OCI-M2 (cell line): ENCODE data around the gene ARHGAP23.
"Not testable (repeated sequence)": the region's sequence is repeated elsewhere in the genome, so short reads cannot be mapped to it uniquely, and the experiment has no call there.

Experiments
- DNase-seq: peaks from one replicate; lab custom pipeline; 2025; ENCODE audit not compliant: unreplicated experiment; lab: John Stamatoyannopoulos, UW

The ARHGAP23 gene

DNA sequence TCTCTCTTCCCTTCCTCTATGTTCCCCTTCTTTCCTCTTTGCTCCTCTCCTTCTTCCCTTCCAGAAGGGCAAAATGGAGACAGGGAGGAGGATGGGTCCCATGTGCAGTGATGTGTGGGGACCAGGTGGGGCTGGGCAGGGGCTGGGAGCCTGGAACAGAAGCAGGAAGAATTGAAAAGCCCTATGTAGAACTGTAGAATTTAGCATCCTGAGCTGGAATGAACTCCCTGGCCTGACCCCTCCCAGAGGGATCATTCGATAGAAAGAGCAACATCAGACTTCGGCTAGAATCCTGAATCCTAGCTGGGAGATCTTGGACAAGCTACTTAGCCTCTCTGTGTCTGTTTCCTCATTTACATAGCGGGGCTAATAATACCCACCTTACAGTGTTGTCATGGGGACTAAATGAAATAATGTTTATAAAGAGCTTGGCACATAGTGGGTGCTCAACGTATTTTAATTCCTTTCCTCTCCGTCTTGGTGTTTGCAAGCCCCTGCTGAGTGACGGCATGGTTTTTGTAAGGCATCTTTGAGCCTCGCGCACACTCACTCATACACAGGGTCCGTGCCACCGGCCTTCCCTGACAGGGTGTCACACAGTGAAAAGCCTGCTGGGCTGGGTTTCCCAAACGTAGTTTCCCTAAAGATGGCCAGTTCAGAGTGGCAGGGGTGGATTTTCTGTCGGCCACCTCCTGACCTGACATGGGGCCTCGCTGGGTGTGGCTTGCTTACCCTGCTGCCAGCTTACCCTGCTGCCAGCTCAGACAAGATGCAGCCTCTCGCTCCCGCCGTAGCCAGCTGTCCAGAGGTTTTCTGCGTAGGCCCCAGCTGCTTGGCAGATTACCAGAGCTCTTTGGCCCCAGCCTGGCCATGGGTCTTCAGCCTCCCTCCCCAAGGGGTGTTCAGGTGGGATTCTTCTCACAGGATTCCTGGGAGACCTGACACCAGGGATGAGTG lies 6.1 kb upstream of the ARHGAP23 start:
- DNase-seq = no peak

- DNase-seq = no peak
Measured at GRCh38 chr17:38424297-38424972, 3.8 kb upstream of the ARHGAP23 start.

- DNase-seq = no peak
Measured at GRCh38 chr17:38425031-38425430, 3.2 kb upstream of the ARHGAP23 start.

- DNase-seq = no peak
Measured at GRCh38 chr17:38425744-38426143, 2.5 kb upstream of the ARHGAP23 start.

DNA sequence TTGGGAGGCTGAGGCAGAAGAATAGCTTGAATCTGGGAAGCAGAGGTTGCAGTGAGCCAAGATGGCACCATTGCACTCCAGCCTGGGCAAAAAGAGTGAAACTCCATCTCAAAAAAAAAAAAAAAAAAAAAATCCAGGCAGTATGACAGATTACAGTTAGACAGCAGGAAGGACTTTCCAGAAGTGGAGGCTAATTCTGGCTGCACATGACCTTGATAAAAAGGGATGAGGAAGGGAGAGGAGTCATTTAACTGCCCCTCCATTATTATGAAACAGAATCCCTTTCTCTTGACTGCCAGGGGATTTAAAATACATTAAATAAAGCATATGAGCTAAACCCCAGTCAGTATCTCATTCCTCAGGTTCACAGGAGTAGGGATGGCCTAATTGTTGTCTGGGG lies 1.8 kb upstream of the ARHGAP23 start:
- no peak for DNase-seq

- no peak for DNase-seq
Measured at GRCh38 chr17:38427160-38427949, 909 bp upstream of the ARHGAP23 start.

GRCh38 chr17:38428643-38429371 lies 543 bp downstream of the ARHGAP23 start:
- no peak for DNase-seq

GRCh38 chr17:38429476-38430100 lies 1.3 kb downstream of the ARHGAP23 start:
- no peak for DNase-seq

GRCh38 chr17:38430316-38430715 lies 2.1 kb downstream of the ARHGAP23 start:
- DNase-seq = no peak

- DNase-seq = no peak
Measured at GRCh38 chr17:38430822-38431221, 2.6 kb downstream of the ARHGAP23 start.

- DNase-seq = no peak
Measured at GRCh38 chr17:38431346-38432145, 3.3 kb downstream of the ARHGAP23 start.

- no peak for DNase-seq
Measured at GRCh38 chr17:38434178-38434665, 6.0 kb downstream of the ARHGAP23 start.

GRCh38 chr17:38435795-38436194 lies 7.5 kb downstream of the ARHGAP23 start:
- DNase-seq = no peak

DNA sequence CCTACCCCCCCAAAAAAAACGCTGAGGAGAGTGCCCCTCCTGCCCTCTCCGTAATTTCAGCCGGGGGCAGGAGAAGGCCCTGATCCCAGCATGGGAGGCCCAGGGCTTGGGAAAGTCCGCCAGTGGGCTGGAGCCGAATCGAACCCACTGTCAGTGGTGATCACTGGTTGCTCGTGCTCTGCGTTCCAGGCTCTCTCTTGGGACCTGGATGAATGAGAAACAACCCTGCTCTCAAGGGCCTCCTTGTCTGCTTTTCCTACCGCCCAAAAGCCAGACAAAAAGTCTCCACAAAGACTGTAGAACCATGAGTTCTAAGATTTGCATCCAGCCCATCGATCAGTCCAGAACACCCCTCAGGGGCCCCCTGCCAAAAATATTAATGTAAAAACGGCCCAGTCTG lies 8.1 kb downstream of the ARHGAP23 start:
- no peak for DNase-seq

GRCh38 chr17:38437313-38437712 lies 9.0 kb downstream of the ARHGAP23 start:
- not testable (repeated sequence) for DNase-seq

DNA sequence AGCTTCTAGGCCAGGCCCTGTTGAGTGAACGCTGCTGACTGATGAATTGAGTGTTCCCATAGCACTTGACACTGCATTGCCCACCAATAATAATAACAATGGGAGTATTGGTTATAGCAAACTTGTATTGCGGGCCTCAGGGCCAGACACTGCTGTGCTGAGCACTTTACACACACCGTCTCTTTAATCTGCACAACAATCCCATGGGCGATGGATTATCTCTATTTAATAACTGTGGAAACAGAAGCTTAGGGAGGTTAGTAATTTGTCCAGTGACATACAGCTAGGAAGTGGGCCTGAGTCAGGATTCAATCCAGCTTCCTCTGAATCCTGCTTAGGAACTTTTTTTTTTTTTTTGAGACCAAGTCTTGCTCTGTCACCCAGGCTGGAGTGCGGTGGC lies 11.2 kb downstream of the ARHGAP23 start:
- no peak for DNase-seq

GRCh38 chr17:38440614-38441397 lies 12.5 kb downstream of the ARHGAP23 start:
- no peak for DNase-seq

GRCh38 chr17:38441429-38442061 lies 13.3 kb downstream of the ARHGAP23 start:
- DNase-seq = no peak
